Tibial nerve (tissue), 4 donors: ENCODE results near the gene UBD.

Experiments
- CTCF ChIP-seq, 5 experiments: fragments of 200-600 bp in 3 of 5; fragments of 450-650 bp in 2 of 5; sonication (generic) in 3 of 5; IDR thresholded peaks; one replicate each; pipeline ENCODE4 v1.5.1; 2016 to 2019; ENCODE audit warnings: antibody characterized with exemption in 5 of 5, mild to moderate bottlenecking in 3 of 5, moderate library complexity in 2 of 5
- EP300 ChIP-seq, 2 donors: sonication (generic); formaldehyde crosslinking; IDR thresholded peaks; one replicate each; pipeline ENCODE4 v1.6.1; 2017; ENCODE audit warnings: antibody characterized with exemption in 2 of 2, mild to moderate bottlenecking in 1 of 2
- POLR2A ChIP-seq, 2 donors: fragments of 450-650 bp; IDR thresholded peaks; one replicate each; pipeline ENCODE4 v1.6.1; 2017; ENCODE audit warnings: antibody characterized with exemption in 2 of 2, mild to moderate bottlenecking in 2 of 2, moderate library complexity in 2 of 2

- no peak for TF ChIP-seq CTCF (IDR thresholded peaks at IDR 0.05)
- TF ChIP-seq POLR2A (IDR thresholded peaks at IDR 0.05): no peak
- TF ChIP-seq EP300 (IDR thresholded peaks at IDR 0.05): no peak
These were observed 42.3 kb downstream of the UBD start for GRCh38 chr6:29517245-29517644.
